Right lobe of liver (tissue), 6 donors: ENCODE results near the gene INCA1. TPM values are rescaled to one million over a fixed set of nuclear protein-coding genes. Genes with fewer than 3 reads are reported as not detected.

Source experiments
- ATAC-seq, 4 donors: fragments of 200-7000 bp; cut with Tn5 transposase; one replicate each; pipeline ENCODE4 v1.9.1; 2020; ENCODE audit warnings: mild to moderate bottlenecking in 4 of 4, moderate library complexity in 4 of 4
- DNase-seq, 3 donors: peaks; one replicate each; pipeline ENCODE4 v3.0.0-alpha.2; 2020
- H3K27ac ChIP-seq, 3 donors: fragments of 200-600 bp; one replicate each; pipeline ENCODE4 v1.8.0; 2022
- H3K27me3 ChIP-seq, 2 donors: fragments of 200-600 bp; one replicate each; pipeline ENCODE4 v1.8.0; 2022
- H3K36me3 ChIP-seq, 4 donors: fragments of 200-600 bp; sonication (generic) in 1 of 4; one replicate each; pipeline versions ENCODE4 v1.5.1 to v1.8.0; 2017 to 2022; ENCODE audit warnings: control low read depth in 1 of 4
- H3K4me1 ChIP-seq, 4 donors: fragments of 200-600 bp; sonication (generic) in 1 of 4; one replicate each; pipeline versions ENCODE4 v1.5.1 to v1.8.0; 2017 to 2022; ENCODE audit warnings: control low read depth in 1 of 4
- H3K4me3 ChIP-seq, 3 donors: fragments of 200-600 bp; one replicate each; pipeline ENCODE4 v1.8.0; 2022
- H3K9me3 ChIP-seq, 4 donors: fragments of 200-600 bp; sonication (generic) in 1 of 4; one replicate each; pipeline versions ENCODE4 v1.5.1 to v1.8.0; 2017 to 2022; ENCODE audit warnings: control low read depth in 1 of 4
- POLR2A ChIP-seq: fragments of 450-650 bp; IDR thresholded peaks from one replicate; pipeline ENCODE4 v1.6.1; 2017; ENCODE audit warnings: antibody characterized with exemption, mild to moderate bottlenecking
- WGBS: methylation state at CpG from one replicate; pipeline ENCODE4 v1.1.6; 2018; ENCODE audit warnings: low coverage, low lambda C conversion rate; ENCODE audit not compliant: insufficient coverage; ENCODE audit errors: missing lambda C conversion rate; 5-methylcytosine and 5-hydroxymethylcytosine counted together
- intact Hi-C, 2 donors: fragments of 100-400 bp; cut with DNase I; formaldehyde crosslinking; loops; one replicate each; pipeline versions ENCODE4 v1.11.2 to v1.14.1; 2022
- total RNA-seq, 6 experiments: library from RNA; depleted of rRNA in 2 of 6; stranded (reverse); fragments of >200 nt in 2 of 6; fragmentation: NEBNext Ultra II Directional in 3 of 6; extraction: Animal tissue kit (Norgen Biotek cat#: 25700) in 3 of 6; gene quantifications; one replicate each; pipeline versions ENCODE4 v1.1.0 to v1.2.4, GENCODE V29; 2016 to 2023
- TF ChIP-seq, protein P1 (sequence below), 4 donors: fragments of 200-600 bp in 3 of 4; fragments of 450-650 bp in 1 of 4; IDR thresholded peaks; one replicate each; pipeline versions ENCODE4 v1.5.1 to v1.8.0; 2016 to 2022; ENCODE audit warnings: antibody characterized with exemption in 4 of 4, mild to moderate bottlenecking in 2 of 4
- donor health status: DM: no; HTN: yes; CAD: no.
- donor health status: DM: no; HTN: no; CAD: no.
- donor health status: DM: no; HTN: no; CAD: no.
- donor health status: DM: no; HTN: yes; CAD: no.
- donor health status: DM: no; HTN: yes; CAD: no.

INCA1 gene
- total RNA-seq, 6 experiments from 2014 or later, result 0.83 to 1.3 (median 0.97) TPM; not detected in 1

DNA sequence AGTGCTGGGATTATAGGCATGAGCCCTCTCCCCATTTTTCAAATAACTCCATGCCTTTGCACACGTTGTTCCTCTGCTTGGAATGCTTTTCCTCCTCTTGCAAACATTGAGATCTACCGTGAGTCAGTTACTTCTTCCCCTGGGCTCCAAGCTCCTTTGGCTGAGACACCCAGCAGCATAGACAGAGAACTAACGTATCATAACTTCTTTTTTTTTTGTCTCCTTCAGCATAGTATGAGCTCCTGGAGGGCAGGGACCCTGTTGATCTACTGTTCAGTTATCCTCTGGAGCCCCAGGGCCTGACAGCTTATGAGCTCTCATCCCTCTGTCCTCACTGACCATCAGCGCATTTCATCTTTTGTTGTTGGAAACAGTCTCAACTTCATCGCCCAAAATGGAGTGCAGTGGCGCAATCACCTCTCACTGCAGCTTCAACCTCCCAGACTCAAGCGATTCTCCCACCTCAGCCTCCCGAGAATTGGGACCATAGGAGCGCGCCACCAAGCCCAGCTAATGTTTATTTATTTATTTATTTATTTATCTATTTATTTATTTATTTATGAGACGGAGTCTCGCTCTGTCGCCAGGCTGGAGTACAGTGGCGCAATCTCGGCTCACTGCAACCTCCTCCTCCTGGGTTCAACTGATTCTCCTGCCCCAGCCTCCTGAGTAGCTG is 31.9 kb downstream of the INCA1 start:
- Histone ChIP-seq H3K4me3 (no peak overlapping the region), H3K36me3 (no peaks in the 10 kb centered on the region), H3K4me1 (peaks cover 0 to 24% (median 12%) of the 10 kb centered on the region in 4 donors), H3K27me3 (no peaks in the 10 kb centered on the region), H3K27ac (no peak overlapping the region), H3K9me3 (no peaks in the 10 kb centered on the region)
- ATAC-seq (no peak), DNase-seq (no peak)
- intact Hi-C loops, result no loop called here
- no peak for TF ChIP-seq POLR2A
- TF ChIP-seq, protein P1, sequence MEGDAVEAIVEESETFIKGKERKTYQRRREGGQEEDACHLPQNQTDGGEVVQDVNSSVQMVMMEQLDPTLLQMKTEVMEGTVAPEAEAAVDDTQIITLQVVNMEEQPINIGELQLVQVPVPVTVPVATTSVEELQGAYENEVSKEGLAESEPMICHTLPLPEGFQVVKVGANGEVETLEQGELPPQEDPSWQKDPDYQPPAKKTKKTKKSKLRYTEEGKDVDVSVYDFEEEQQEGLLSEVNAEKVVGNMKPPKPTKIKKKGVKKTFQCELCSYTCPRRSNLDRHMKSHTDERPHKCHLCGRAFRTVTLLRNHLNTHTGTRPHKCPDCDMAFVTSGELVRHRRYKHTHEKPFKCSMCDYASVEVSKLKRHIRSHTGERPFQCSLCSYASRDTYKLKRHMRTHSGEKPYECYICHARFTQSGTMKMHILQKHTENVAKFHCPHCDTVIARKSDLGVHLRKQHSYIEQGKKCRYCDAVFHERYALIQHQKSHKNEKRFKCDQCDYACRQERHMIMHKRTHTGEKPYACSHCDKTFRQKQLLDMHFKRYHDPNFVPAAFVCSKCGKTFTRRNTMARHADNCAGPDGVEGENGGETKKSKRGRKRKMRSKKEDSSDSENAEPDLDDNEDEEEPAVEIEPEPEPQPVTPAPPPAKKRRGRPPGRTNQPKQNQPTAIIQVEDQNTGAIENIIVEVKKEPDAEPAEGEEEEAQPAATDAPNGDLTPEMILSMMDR (IDR thresholded peaks at IDR 0.05), result no peak
- WGBS, result 88% methylated on average over 14 of the region's 15 CpGs

DNA sequence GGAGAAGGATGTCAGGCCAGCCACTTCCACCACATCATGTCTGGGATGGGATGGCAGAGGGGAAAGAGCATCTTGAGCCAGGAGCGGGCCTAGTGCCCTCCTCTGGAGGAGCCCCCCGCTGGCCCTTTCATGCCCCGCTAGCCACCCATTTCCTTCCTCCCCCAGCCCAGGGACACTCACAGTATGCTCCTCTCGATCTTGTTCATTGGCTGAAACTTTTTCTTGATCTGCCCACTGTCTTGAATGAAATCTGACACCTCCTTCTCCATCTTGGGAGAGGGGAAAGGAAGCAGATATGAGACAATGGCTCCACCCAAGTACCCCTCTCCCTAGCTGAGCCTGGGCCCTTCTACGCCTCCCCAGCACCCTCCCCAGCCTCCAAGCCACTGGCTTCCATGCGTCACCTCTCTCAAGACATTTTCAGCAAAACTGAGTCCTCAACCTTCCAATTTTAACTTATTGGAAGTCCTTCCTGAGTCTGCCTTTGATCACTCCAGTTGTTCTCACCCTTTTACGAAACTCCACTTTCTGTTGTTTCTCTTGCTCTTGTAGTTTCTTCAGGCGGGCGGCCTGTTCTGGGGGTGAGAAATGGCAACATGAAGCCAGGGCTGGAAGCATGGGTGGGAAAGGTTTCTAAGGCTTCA is 36.9 kb downstream of the INCA1 start:
- H3K27ac ChIP-seq, result no peak overlapping the region
- TF ChIP-seq POLR2A, result no peak
- TF ChIP-seq, protein P1 (IDR thresholded peaks at IDR 0.05), result no peak
- peaks cover 0 to 20% (median 8%) of the 10 kb centered on the region in 4 donors for H3K4me1 ChIP-seq
- ATAC-seq (no peak), DNase-seq (no peak)
- 97% methylated on average over 8 of the region's 9 CpGs for WGBS
- no peaks in the 10 kb centered on the region for H3K9me3 ChIP-seq
- H3K27me3 ChIP-seq, result no peaks in the 10 kb centered on the region
- no peak overlapping the region for H3K4me3 ChIP-seq
- intact Hi-C loops, result no loop called here
- H3K36me3 ChIP-seq, result peaks cover 0 to 6% (median 0%) of the 10 kb centered on the region in 4 donors

DNA sequence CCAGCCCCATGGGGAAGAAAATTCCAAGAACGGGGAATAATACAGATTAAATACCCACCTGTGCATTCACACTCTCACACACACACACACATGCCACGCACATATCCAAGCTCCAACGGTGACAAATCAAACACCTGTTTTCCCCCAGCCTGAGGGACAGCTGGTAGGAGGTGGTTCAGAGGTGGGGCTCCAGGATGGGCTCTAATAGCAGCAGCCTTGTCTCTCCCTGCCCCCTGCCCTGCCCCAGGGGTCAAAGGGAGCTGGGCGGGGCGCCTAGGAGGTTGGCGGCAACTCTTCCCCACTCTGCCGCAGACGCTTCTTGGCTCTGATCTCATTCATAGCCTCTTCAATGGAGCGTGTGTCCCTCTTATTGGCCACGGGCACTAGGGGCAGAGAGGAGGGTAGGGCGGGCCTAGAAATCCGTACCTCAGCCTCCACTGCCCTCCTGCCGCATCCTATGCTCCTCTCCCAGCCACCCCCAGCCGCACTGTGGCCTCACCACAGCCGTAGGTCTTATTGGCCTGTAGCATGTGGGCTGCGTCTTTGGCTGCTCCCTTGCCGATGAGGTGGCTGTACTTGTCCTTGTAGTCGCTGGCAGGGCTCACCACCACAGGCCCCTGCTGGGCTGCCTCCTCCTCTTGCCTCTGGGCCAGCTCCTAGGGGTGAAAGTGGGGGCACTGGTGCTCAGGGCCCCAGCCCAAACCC is 37.9 kb downstream of the INCA1 start:
- ATAC-seq (peak in 1 of 4 donors; percentile 35), DNase-seq (no peak)
- H3K4me3 ChIP-seq, result no peak overlapping the region
- H3K27ac ChIP-seq, result no peak overlapping the region
- peaks cover 0 to 20% (median 8%) of the 10 kb centered on the region in 4 donors for H3K4me1 ChIP-seq
- H3K36me3 ChIP-seq, result peaks cover 0 to 6% (median 0%) of the 10 kb centered on the region in 4 donors
- H3K9me3 ChIP-seq, result no peaks in the 10 kb centered on the region
- no peak for TF ChIP-seq POLR2A
- TF ChIP-seq, protein P1 (IDR thresholded peaks at IDR 0.05), result no peak
- WGBS, result 50% methylated on average over 10 of the region's 18 CpGs
- intact Hi-C loops, result no loop called here
- no peaks in the 10 kb centered on the region for H3K27me3 ChIP-seq

DNA sequence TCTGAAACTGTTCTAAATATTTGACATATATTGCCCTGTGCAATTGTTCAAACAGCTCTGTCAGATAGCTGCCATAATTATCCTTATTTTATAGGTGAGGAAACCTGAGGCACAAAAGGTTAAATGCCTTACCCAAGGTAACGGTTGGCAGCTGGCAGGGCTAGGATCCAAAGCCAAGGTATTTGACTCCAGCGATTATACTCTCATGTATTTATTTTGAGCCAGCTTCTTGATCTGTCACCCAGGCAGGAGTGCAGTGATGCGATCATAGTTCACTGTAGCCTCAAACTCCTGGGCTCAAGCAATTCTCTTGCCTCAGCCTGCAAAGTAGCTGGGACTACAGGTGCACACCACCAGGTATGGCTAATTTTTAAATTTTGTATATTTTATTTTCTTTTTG is 39.2 kb downstream of the INCA1 start:
- intact Hi-C loops, result no loop called here
- 30% methylated on average over 3 of the region's 3 CpGs for WGBS
- H3K9me3 ChIP-seq, result no peaks in the 10 kb centered on the region

More for the DNA sequence above, 39.2 kb downstream of the INCA1 start:
- DNase-seq, result peak in 2 of 3 donors; percentile 72 to 79
- Histone ChIP-seq H3K36me3 (peaks cover 0 to 6% (median 0%) of the 10 kb centered on the region in 4 donors), H3K27ac (peak overlapping the region in 1 of 3 donors; percentile 62), H3K4me1 (peaks cover 0 to 20% (median 8%) of the 10 kb centered on the region in 4 donors), H3K4me3 (no peak overlapping the region), H3K27me3 (no peaks in the 10 kb centered on the region)
- peak; percentile 78 to 95 (median 86) for ATAC-seq
- TF ChIP-seq, protein P1 (IDR thresholded peaks at IDR 0.05), result no peak
- no peak for TF ChIP-seq POLR2A
